ENCODE results near the gene NSUN2.

- TF ChIP-seq CTCF (IDR thresholded peaks at IDR 0.05 in 8 of 11, conservative IDR thresholded peaks at IDR 0.05 in 3 of 11) (no peak), POLR2AphosphoS5 (IDR thresholded peaks at IDR 0.05) (no peak)
Observed at GRCh38 chr5:6606884-6607558, 25.8 kb downstream of the NSUN2 start.
